ENCODE measurements around the gene TGFB2. TPM values are rescaled to one million over a fixed set of nuclear protein-coding genes. Genes with fewer than 3 reads are reported as not detected.

The TGFB2 gene
- total RNA-seq, 1 experiment from 2014 or later, result 2.5 TPM

GRCh38 chr1:218346391-218347204 lies 1.5 kb downstream of the TGFB2 start:
- CTCF ChIA-PET, result interaction anchor here (0.7 to 3.6 kb wide), 5 partner anchors 17 to 328 kb away, joined by 3 to 17 read pairs (median 3); no protein-coding TSS in a partner anchor

GRCh38 chr1:218347336-218347722 lies 2.2 kb downstream of the TGFB2 start:
- Mint-ChIP-seq H3K36me3 (no peaks in the 10 kb centered on the region), H3K9me3 (no peaks in the 10 kb centered on the region), H3K4me1 (peaks cover 38% of the 10 kb centered on the region), H3K27ac (peak overlapping the region; percentile 5; the same call in 1 of the 2 replicates), H3K4me3 (no peak overlapping the region), H3K27me3 (ENCODE audit: low read depth) (peaks cover 15% of the 10 kb centered on the region)
- ChIA-PET CTCF (interaction anchor here (0.7 to 3.6 kb wide), 3 partner anchors 18 to 327 kb away, joined by 3 to 17 read pairs (median 3); no protein-coding TSS in a partner anchor), POLR2A (no interaction called here)
- peak; percentile 37 for DNase-seq (ENCODE audit: low spot score)
- peak; percentile 36 for ATAC-seq
- TF ChIP-seq PRDM15 (CRISPR knock-in tag; IDR thresholded peaks at IDR 0.05) (peak; percentile 73), USF2 (CRISPR knock-in tag; IDR thresholded peaks at IDR 0.05) (no peak)

More at GRCh38 chr1:218346391-218347204, 1.5 kb downstream of the TGFB2 start:
- peaks cover 15% of the 10 kb centered on the region for H3K27me3 Mint-ChIP-seq (ENCODE audit: low read depth)
- H3K27ac Mint-ChIP-seq, result peak overlapping the region; percentile 5; the same call in 1 of the 2 replicates
- H3K4me3 Mint-ChIP-seq, result no peak overlapping the region
- peak; percentile 70; the same call in 1 of the 2 replicates for TF ChIP-seq KAT7 (CRISPR knock-in tag; IDR thresholded peaks at IDR 0.05; ENCODE audit: borderline replicate concordance)
- no peak for TF ChIP-seq RORB (CRISPR knock-in tag; IDR thresholded peaks at IDR 0.05)
- H3K36me3 Mint-ChIP-seq, result no peaks in the 10 kb centered on the region
- peaks cover 33% of the 10 kb centered on the region for H3K4me1 Mint-ChIP-seq
- POLR2A ChIA-PET, result no interaction called here
- DNase-seq (ENCODE audit: low spot score), result peak; percentile 22
- H3K9me3 Mint-ChIP-seq, result no peaks in the 10 kb centered on the region
- peak; percentile 11 for ATAC-seq

- ChIA-PET CTCF (interaction anchor here (3.6 kb wide), 1 partner anchor 88 kb away, joined by 17 read pairs; no protein-coding TSS in a partner anchor), POLR2A (interaction anchor here (0.7 kb wide), 1 partner anchor 38 kb away, joined by 9 read pairs; no protein-coding TSS in a partner anchor)
- peaks cover 43% of the 10 kb centered on the region for H3K4me1 Mint-ChIP-seq
- DNase-seq (ENCODE audit: low spot score) (no peak), ATAC-seq (no peak)
- H3K4me3 Mint-ChIP-seq, result no peak overlapping the region
- H3K36me3 Mint-ChIP-seq, result no peaks in the 10 kb centered on the region
- H3K9me3 Mint-ChIP-seq, result no peaks in the 10 kb centered on the region
- peaks cover 15% of the 10 kb centered on the region for H3K27me3 Mint-ChIP-seq (ENCODE audit: low read depth)
- TF ChIP-seq USF2 (CRISPR knock-in tag; IDR thresholded peaks at IDR 0.05) (no peak), ZNF263 (CRISPR knock-in tag; IDR thresholded peaks at IDR 0.05; ENCODE audit: low read depth) (no peak), ZNF138 (CRISPR knock-in tag; conservative IDR thresholded peaks at IDR 0.05) (no peak), NR3C1 (CRISPR knock-in tag; conservative IDR thresholded peaks at IDR 0.05; ENCODE audit: low read depth) (no peak)
- H3K27ac Mint-ChIP-seq, result no peak overlapping the region
These were observed 2.8 kb downstream of the TGFB2 start for GRCh38 chr1:218347723-218348627.

- H3K27me3 Mint-ChIP-seq (ENCODE audit: low read depth), result peaks cover 15% of the 10 kb centered on the region
- H3K4me1 Mint-ChIP-seq, result peaks cover 49% of the 10 kb centered on the region
- H3K27ac Mint-ChIP-seq, result no peak overlapping the region
- DNase-seq (ENCODE audit: low spot score), result no peak
- ChIA-PET CTCF (interaction anchor here (0.8 kb wide), 1 partner anchor 9 kb away, joined by 3 read pairs; no protein-coding TSS in a partner anchor), POLR2A (no interaction called here)
- no peaks in the 10 kb centered on the region for H3K9me3 Mint-ChIP-seq
- TF ChIP-seq ZNF121 (CRISPR knock-in tag; IDR thresholded peaks at IDR 0.05), result no peak
- TF ChIP-seq TEAD1 (CRISPR knock-in tag; IDR thresholded peaks at IDR 0.05), result no peak
- H3K36me3 Mint-ChIP-seq, result no peaks in the 10 kb centered on the region
- no peak for ATAC-seq
- H3K4me3 Mint-ChIP-seq, result no peak overlapping the region
These were observed 3.5 kb downstream of the TGFB2 start for GRCh38 chr1:218348628-218349071.

Data from WTC11 (cell line).